H1 (cell line): ENCODE results near the gene DDX43. TPM values are rescaled to one million over a fixed set of nuclear protein-coding genes. Genes with fewer than 3 reads are reported as not detected.

Source experiments
- BCL11A ChIP-seq, 2 experiments: IDR thresholded peaks; one replicate each; pipeline ENCODE4 v1.6.1; 2011; ENCODE audit warnings: low read depth in 2 of 2, low read length in 2 of 2, mild to moderate bottlenecking in 2 of 2
- CBX8 ChIP-seq: fragments of 300-800, 300-1000 bp; sonication (generic); IDR thresholded peaks from 2 replicates; pipeline ENCODE4 v1.7.1; 2016; ENCODE audit warnings: low read depth, low read length, borderline replicate concordance
- CHD2 ChIP-seq: IDR thresholded peaks from 2 replicates; pipeline ENCODE4 v1.6.1; 2012; ENCODE audit warnings: low read length, improper control_type of control experiment
- EGR1 ChIP-seq: IDR thresholded peaks from 2 replicates; pipeline ENCODE4 v1.6.1; 2011; ENCODE audit warnings: low read depth, low read length, borderline replicate concordance
- NRF1 ChIP-seq: IDR thresholded peaks from 2 replicates; pipeline ENCODE4 v1.6.1; 2011; ENCODE audit warnings: mild to moderate bottlenecking, low read depth, low read length, improper control_type of control experiment
- SIRT6 ChIP-seq: IDR thresholded peaks from one replicate; pipeline ENCODE4 v1.7.1; 2012; ENCODE audit warnings: low read length, inconsistent platforms
- polyA plus RNA-seq, 7 experiments: library from polyadenylated mRNA; depleted of rRNA in 3 of 7; stranded (reverse) in 5 of 7; unstranded in 2 of 7; fragments of >200 nt in 5 of 7; fragments of 200-250 nt in 2 of 7; gene quantifications; 1 replicate in 5 of 7; 2 replicates in 1 of 7; 4 replicates in 1 of 7; pipeline versions ENCODE4 v1.2.1 to v1.2.3, GENCODE V29; 2011 to 2013; ENCODE audit warnings: missing spikeins in 2 of 7, mixed read lengths in 2 of 7
- total RNA-seq: library from RNA; stranded (reverse); fragmentation: NEBNext Ultra II Directional; extraction: Animal tissue kit (Norgen Biotek cat#: 25700); gene quantifications from 2 replicates; pipeline ENCODE4 v1.2.1, GENCODE V29; 2021
- TF ChIP-seq, protein P1 (sequence below): fragments of 300-600 bp; sonication (generic); IDR thresholded peaks from 2 replicates; pipeline ENCODE4 v1.7.1; 2012; ENCODE audit warnings: low read length, moderate library complexity, mild to moderate bottlenecking, inconsistent platforms; ENCODE audit not compliant: insufficient replicate concordance

Gene DDX43
- total and polyA plus RNA-seq, 2 of the 8 experiments (the other 6 are each of a cell fraction or from before 2014, with no cell fraction given): 0.05 TPM; not detected in 1

DNA sequence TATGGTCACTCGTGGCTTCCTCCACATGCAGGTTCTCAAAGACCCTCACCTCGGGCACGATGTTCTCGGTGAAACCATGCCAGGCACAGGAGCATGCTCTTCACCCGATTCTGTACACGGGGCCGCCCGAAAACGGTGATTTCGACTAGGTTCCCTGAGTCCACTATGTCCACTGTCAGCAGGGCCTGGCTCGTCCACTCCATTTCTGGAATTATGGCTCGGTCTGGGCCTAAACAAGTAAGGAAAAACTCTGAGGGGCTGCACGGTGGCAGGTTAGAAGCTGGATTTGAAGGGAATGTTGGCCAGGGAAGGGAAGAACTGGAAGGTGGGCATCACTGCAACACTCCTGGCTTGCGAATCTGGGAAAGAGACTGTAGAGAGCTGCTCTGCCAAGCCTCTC is 25.5 kb upstream of the DDX43 start (continued):
- TF ChIP-seq, protein P1, sequence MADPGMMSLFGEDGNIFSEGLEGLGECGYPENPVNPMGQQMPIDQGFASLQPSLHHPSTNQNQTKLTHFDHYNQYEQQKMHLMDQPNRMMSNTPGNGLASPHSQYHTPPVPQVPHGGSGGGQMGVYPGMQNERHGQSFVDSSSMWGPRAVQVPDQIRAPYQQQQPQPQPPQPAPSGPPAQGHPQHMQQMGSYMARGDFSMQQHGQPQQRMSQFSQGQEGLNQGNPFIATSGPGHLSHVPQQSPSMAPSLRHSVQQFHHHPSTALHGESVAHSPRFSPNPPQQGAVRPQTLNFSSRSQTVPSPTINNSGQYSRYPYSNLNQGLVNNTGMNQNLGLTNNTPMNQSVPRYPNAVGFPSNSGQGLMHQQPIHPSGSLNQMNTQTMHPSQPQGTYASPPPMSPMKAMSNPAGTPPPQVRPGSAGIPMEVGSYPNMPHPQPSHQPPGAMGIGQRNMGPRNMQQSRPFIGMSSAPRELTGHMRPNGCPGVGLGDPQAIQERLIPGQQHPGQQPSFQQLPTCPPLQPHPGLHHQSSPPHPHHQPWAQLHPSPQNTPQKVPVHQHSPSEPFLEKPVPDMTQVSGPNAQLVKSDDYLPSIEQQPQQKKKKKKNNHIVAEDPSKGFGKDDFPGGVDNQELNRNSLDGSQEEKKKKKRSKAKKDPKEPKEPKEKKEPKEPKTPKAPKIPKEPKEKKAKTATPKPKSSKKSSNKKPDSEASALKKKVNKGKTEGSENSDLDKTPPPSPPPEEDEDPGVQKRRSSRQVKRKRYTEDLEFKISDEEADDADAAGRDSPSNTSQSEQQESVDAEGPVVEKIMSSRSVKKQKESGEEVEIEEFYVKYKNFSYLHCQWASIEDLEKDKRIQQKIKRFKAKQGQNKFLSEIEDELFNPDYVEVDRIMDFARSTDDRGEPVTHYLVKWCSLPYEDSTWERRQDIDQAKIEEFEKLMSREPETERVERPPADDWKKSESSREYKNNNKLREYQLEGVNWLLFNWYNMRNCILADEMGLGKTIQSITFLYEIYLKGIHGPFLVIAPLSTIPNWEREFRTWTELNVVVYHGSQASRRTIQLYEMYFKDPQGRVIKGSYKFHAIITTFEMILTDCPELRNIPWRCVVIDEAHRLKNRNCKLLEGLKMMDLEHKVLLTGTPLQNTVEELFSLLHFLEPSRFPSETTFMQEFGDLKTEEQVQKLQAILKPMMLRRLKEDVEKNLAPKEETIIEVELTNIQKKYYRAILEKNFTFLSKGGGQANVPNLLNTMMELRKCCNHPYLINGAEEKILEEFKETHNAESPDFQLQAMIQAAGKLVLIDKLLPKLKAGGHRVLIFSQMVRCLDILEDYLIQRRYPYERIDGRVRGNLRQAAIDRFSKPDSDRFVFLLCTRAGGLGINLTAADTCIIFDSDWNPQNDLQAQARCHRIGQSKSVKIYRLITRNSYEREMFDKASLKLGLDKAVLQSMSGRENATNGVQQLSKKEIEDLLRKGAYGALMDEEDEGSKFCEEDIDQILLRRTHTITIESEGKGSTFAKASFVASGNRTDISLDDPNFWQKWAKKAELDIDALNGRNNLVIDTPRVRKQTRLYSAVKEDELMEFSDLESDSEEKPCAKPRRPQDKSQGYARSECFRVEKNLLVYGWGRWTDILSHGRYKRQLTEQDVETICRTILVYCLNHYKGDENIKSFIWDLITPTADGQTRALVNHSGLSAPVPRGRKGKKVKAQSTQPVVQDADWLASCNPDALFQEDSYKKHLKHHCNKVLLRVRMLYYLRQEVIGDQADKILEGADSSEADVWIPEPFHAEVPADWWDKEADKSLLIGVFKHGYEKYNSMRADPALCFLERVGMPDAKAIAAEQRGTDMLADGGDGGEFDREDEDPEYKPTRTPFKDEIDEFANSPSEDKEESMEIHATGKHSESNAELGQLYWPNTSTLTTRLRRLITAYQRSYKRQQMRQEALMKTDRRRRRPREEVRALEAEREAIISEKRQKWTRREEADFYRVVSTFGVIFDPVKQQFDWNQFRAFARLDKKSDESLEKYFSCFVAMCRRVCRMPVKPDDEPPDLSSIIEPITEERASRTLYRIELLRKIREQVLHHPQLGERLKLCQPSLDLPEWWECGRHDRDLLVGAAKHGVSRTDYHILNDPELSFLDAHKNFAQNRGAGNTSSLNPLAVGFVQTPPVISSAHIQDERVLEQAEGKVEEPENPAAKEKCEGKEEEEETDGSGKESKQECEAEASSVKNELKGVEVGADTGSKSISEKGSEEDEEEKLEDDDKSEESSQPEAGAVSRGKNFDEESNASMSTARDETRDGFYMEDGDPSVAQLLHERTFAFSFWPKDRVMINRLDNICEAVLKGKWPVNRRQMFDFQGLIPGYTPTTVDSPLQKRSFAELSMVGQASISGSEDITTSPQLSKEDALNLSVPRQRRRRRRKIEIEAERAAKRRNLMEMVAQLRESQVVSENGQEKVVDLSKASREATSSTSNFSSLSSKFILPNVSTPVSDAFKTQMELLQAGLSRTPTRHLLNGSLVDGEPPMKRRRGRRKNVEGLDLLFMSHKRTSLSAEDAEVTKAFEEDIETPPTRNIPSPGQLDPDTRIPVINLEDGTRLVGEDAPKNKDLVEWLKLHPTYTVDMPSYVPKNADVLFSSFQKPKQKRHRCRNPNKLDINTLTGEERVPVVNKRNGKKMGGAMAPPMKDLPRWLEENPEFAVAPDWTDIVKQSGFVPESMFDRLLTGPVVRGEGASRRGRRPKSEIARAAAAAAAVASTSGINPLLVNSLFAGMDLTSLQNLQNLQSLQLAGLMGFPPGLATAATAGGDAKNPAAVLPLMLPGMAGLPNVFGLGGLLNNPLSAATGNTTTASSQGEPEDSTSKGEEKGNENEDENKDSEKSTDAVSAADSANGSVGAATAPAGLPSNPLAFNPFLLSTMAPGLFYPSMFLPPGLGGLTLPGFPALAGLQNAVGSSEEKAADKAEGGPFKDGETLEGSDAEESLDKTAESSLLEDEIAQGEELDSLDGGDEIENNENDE: no peak
- TF ChIP-seq CBX8: no peak
- TF ChIP-seq SIRT6: no peak
- TF ChIP-seq NRF1: no peak
- TF ChIP-seq BCL11A (IDR thresholded peaks at IDR 0.05; ENCODE audit: low read depth in 2 of 2, low read length in 2 of 2): no peak
- TF ChIP-seq EGR1: no peak
- no peak for TF ChIP-seq CHD2
